GM19023 (cell line): ENCODE measurements around the gene KBTBD12.

Experiments
- ATAC-seq: cut with Tn5 transposase; IDR thresholded peaks from one replicate; pipeline ENCODE4 v1.9.1; 2021; ENCODE audit warnings: mild to moderate bottlenecking, moderate library complexity; ENCODE audit not compliant: unreplicated experiment

KBTBD12 gene

DNA sequence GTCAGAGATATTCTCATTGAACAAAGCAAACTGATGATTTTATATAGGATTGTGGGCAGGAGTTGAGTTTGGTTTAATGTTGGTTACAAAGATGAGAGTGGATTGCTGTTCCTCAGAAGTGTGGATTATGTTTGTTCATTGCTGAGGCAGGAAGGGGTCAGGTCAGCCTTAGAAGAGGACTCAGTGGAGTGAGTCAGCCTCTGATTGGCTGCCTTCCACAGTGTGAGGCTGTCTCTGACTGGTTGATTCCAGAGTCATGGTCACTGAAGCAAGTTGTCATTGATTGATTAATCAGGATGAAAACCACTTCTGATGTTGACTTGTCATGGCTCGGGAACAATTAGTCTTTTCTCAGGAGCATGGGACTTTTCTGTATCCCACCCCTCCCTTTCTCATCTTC lies 36.2 kb downstream of the KBTBD12 start:
- no peak for ATAC-seq

GRCh38 chr3:127953091-127954035 lies 38.3 kb downstream of the KBTBD12 start:
- no peak for ATAC-seq

- ATAC-seq, result no peak
Observed at GRCh38 chr3:127954640-127955039, 39.6 kb downstream of the KBTBD12 start.

DNA sequence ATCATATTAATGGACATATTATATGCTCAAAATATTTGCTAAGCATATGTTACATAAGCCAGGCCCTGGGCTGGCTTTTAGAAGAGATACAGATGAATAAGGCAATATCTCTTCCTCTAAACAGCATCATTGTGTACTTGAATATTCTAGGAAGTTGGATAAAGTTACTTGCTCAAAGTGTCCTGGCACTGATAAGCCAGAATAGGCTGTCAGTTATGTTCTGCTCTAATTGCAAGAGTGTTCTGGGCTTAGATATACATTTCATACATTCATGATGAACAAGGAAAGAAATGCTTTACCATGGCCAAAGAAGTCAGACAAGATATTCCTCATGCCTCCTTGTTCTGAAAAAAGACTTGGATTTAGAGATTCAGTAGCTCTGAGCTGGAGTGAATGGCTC lies 40.7 kb downstream of the KBTBD12 start:
- no peak for ATAC-seq

DNA sequence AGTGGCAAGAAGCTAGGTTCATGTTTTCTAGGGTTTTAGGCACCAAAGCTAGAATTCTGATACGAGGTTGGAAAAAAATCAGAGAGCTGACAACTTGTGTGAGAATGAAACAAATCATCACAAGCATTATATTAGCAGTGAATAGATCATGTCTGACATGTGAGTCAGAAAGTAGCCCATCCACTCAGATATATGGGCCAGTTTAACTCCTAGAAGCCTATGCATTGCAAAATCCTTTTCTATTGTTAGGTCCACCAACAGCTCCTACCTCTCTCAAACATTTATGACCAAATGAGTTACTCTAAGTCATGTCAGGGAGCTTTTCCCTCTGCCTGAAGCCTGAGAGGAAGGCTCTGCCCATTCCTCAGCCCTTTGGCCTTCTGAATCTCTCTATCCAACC lies 44.0 kb downstream of the KBTBD12 start:
- no peak for ATAC-seq

- no peak for ATAC-seq
Observed at GRCh38 chr3:127959873-127960272, 44.8 kb downstream of the KBTBD12 start.

GRCh38 chr3:127960421-127960965 lies 45.5 kb downstream of the KBTBD12 start:
- no peak for ATAC-seq

- ATAC-seq, result no peak
Observed at GRCh38 chr3:127961124-127961523, 46.1 kb downstream of the KBTBD12 start.

DNA sequence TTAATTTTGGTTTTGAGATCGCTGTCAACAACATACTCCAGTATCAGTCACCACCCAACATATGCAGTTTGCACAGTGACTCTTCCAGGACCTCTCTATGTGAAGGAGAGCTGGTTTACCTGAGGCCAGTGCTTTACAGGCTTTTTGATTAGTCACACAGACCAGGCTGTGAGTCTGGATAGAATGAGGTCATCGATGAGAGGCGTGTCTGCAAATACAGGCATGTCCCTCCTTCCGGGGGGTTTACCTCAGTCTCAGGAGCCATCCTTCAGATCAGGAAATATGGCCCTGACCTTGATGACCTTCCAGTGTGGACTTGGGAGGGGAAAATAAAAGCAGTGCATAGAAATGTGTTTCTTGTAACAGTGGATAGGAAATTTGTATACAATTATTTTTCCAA lies 46.9 kb downstream of the KBTBD12 start:
- no peak for ATAC-seq

GRCh38 chr3:127962937-127963336 lies 47.9 kb downstream of the KBTBD12 start:
- no peak for ATAC-seq

GRCh38 chr3:127964053-127964452 lies 49.0 kb downstream of the KBTBD12 start:
- ATAC-seq, result no peak

DNA sequence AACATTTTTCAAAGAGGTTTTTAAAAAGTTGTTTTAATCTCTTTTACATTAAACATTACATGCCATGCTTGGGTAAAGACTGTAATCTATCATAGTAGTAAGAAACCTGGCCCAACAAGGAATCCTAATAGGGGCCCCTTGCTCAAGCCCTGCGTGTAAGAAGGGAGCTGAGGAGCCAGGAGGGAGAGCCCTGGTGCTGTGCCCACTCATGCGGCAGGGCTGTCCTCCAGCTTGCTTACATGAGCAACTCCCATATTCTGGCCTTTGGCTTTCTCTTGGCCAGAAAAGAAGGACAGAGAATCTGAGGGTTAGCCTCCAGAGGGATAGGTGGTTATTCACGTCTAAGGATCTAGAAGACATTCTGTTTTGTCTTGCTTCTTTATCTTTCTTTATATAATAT lies 49.8 kb downstream of the KBTBD12 start:
- ATAC-seq, result no peak

DNA sequence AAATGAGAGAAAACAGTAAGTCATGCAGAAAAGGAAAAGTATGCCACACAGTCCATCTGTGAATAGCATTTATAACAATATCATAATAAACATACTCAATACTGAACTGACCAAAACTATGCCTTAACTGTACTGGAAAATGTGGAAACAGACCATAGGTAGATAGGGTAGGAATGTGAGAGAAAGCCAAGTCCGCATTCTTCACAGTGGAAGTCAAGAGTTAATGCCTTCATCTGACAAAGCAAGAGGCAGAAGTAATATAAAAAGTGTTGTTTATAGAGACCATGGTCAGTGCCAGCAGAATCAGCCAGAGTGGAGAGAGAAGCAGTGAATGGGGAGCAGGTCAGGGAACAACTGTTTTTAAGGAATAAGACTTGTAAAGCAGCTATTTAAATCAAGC lies 52.3 kb downstream of the KBTBD12 start:
- ATAC-seq, result no peak

DNA sequence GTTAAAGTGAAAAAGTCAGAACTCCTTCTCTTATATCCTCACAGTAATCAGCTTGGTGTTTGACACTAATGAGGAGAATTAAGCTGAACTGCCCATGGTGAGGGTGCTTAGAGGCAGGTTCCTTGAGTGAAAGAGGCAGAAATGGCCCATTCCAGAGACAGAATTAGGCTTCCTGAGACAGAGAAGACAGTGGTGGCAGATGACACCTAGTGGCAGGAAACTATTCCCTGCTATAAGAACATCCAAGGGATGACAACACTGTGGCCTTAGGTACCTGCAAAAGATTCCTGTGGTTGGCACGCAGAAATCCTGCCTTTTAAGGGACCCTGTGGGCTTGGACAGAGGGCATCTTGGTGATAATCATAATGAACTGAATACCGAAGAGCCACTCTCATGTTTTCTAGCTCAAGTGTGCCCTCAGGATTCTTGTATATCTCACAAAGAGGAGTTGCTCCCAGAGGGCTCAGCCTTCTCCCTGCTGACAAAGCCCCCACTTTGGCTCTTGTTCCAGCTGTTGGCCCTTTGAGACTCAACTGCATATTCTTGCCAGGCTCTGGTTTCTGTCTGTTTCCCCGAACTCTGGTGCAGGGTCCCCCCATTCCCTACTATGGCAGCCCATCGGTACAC lies 56.0 kb downstream of the KBTBD12 start:
- ATAC-seq, result no peak

GRCh38 chr3:127974226-127974625 lies 59.2 kb downstream of the KBTBD12 start:
- no peak for ATAC-seq

- ATAC-seq, result no peak
Observed at GRCh38 chr3:127975153-127976029, 60.4 kb downstream of the KBTBD12 start.

DNA sequence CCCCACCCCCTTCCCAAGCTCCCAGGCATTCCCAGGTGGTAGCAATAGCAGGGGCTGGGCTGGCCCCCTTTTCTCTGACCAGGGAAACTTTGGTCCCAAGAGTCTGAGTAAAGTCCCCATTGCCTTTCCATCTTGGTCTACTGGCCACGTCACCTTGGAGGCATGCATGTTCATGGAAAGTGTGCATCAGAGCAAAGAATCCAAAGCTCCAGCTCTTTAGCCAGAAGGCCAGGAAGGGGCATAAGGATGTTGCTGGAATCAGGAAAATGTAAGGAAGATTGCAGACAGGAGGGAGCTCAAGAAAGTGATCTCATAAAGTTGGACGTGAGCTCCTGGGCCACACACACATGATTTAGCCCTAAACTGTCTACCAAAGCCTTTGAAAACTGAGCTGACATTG lies 63.6 kb downstream of the KBTBD12 start:
- no peak for ATAC-seq

GRCh38 chr3:127979473-127979872 lies 64.4 kb downstream of the KBTBD12 start:
- ATAC-seq, result no peak

DNA sequence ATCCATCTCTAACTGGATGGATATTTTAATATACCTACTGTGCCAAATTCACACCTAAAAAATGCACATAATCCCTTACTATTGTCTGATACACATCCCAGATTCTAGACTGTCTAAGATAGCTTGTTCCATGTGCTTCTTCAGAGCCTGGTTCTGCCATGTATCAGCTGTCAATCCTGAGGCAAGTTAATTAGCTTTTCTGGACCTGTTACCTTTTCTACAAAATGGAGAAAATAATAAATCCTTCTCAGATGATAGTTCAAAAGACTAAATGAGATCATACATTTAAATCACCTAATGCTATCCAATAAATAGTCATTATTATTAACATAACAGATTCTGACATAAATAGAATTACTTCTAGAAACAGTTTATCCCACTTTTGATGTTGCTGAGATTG lies 66.1 kb downstream of the KBTBD12 start:
- no peak for ATAC-seq

- no peak for ATAC-seq
Observed at GRCh38 chr3:127982155-127982554, 67.1 kb downstream of the KBTBD12 start.
